Colonic mucosa (tissue), 4 donors: ENCODE measurements around the gene TCEAL3. TPM values are rescaled to one million over a fixed set of nuclear protein-coding genes. Genes with fewer than 3 reads are reported as not detected.

Experiments used
- DNase-seq: peaks from one replicate; pipeline ENCODE4 v3.0.0-alpha.2; 2020
- H3K27ac ChIP-seq: fragments of 200-600 bp; one replicate; pipeline ENCODE4 v1.8.0; 2021
- H3K27me3 ChIP-seq: fragments of 200-600 bp; one replicate; pipeline ENCODE4 v1.8.0; 2021
- H3K36me3 ChIP-seq: fragments of 200-600 bp; one replicate; pipeline ENCODE4 v1.8.0; 2021
- H3K4me1 ChIP-seq: fragments of 200-600 bp; one replicate; pipeline ENCODE4 v1.8.0; 2021; ENCODE audit warnings: mild to moderate bottlenecking
- H3K4me3 ChIP-seq: fragments of 200-600 bp; one replicate; pipeline ENCODE4 v1.8.0; 2021
- H3K9ac ChIP-seq, 2 donors: one replicate each; pipeline ENCODE4 v1.7.0; 2013; ENCODE audit warnings: control low read depth in 2 of 2, low read depth in 2 of 2, low read length in 2 of 2
- H3K9me3 ChIP-seq: fragments of 200-600 bp; one replicate; pipeline ENCODE4 v1.8.0; 2021
- intact Hi-C: fragments of 100-400 bp; cut with DNase I; formaldehyde crosslinking; loops from one replicate; pipeline ENCODE4 v1.14.1; 2022
- total RNA-seq, 2 donors: library from RNA; stranded (reverse); fragmentation: NEBNext Ultra II Directional in 1 of 2; extraction: Animal tissue kit (Norgen Biotek cat#: 25700) in 1 of 2; gene quantifications; one replicate each; pipeline ENCODE4 v1.2.1, GENCODE V29; 2021
- TF ChIP-seq, protein P1 (sequence below): fragments of 200-600 bp; IDR thresholded peaks from one replicate; pipeline ENCODE4 v1.8.0; 2022; ENCODE audit warnings: antibody characterized with exemption, mild to moderate bottlenecking
- donor health status: healthy.
- donor health status: DM: no; HTN: no; CAD: no.
- donor health status: DM: no; HTN: no; CAD: no.

TCEAL3 gene
- total RNA-seq, 2 donors from 2014 or later, result 4.9 to 7.8 TPM

DNA sequence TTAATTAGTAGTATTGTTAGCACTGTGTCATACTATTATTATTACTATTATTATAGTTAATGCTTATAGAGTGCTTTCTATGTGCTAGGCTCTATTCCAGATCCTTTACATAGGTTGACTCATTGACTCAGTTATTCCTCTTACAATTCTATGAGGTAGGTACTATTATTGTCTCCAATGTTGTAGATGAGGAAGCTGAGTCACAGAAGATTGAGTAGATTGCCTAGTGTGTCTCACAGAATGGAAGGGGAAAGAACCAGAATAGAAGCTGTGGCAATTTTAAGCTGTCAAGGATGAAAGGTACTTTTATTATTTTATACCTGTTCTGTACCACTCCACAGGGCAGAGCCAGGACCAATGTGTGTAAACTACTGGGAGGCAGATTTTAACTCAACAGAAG lies 19.1 kb downstream of the TCEAL3 start:
- Histone ChIP-seq H3K9ac (no peak overlapping the region), H3K4me3 (no peak overlapping the region), H3K4me1 (no peaks in the 10 kb centered on the region), H3K27me3 (no peaks in the 10 kb centered on the region), H3K9me3 (no peaks in the 10 kb centered on the region), H3K27ac (no peak overlapping the region), H3K36me3 (no peaks in the 10 kb centered on the region)
- intact Hi-C loops, result no loop called here
- DNase-seq, result no peak
- TF ChIP-seq, protein P1, sequence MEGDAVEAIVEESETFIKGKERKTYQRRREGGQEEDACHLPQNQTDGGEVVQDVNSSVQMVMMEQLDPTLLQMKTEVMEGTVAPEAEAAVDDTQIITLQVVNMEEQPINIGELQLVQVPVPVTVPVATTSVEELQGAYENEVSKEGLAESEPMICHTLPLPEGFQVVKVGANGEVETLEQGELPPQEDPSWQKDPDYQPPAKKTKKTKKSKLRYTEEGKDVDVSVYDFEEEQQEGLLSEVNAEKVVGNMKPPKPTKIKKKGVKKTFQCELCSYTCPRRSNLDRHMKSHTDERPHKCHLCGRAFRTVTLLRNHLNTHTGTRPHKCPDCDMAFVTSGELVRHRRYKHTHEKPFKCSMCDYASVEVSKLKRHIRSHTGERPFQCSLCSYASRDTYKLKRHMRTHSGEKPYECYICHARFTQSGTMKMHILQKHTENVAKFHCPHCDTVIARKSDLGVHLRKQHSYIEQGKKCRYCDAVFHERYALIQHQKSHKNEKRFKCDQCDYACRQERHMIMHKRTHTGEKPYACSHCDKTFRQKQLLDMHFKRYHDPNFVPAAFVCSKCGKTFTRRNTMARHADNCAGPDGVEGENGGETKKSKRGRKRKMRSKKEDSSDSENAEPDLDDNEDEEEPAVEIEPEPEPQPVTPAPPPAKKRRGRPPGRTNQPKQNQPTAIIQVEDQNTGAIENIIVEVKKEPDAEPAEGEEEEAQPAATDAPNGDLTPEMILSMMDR, result no peak

GRCh38 chrX:103628386-103629317 lies 20.9 kb downstream of the TCEAL3 start, which contains the start of gene TCEAL1:
TSS of gene TCEAL1 (plus strand) at chrX:103628975. CDS start at chrX:103629917, 942 bp downstream.
- DNase-seq, result peak; percentile 70
- H3K27ac ChIP-seq, result peak within 1 kb of the TSS; percentile 85
- no peaks in the 10 kb centered on the region for H3K4me1 ChIP-seq
- TF ChIP-seq, protein P1, result no peak
- H3K36me3 ChIP-seq, result no peaks in the 10 kb centered on the region
- H3K27me3 ChIP-seq, result no peaks in the 10 kb centered on the region
- peak within 1 kb of the TSS; percentile 54 for H3K4me3 ChIP-seq
- no peaks in the 10 kb centered on the region for H3K9me3 ChIP-seq
- intact Hi-C loops, result no loop called here
- H3K9ac ChIP-seq, result peak within 1 kb of the TSS; percentile 74 to 87

DNA sequence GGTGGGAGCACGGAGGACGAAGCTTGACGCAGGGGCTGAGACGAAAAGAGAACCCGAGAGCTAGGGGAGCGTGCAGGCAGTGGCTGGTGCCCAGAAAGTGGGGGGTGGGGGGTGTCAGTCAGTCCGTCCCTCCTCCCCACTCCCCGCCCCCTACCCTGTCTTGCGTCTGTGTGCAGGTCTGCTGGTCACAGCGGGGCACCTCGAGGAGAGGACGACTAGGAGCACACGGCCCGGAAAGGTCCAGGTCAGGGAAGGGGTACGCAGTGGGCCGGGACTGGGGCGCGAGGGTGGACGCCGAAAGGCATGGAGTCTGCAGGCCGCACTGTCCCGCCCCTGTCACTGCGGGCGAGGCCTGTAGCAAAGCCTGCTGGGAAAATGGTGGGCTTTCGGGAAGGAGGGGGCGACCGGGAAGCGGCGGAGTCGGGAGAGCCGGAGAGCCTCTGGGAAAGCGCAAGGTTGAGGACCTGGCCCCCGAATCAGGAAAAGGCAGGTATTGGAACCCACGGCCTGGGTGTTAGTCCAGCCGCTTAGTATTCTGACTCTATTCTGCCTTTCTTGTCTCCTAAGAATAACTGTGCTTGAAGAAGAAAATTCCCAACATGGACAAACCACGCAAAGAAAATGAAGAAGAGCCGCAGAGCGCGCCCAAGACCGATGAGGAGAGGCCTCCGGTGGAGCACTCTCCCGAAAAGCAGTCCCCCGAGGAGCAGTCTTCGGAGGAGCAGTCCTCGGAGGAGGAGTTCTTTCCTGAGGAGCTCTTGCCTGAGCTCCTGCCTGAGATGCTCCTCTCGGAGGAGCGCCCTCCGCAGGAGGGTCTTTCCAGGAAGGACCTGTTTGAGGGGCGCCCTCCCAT lies 21.8 kb downstream of the TCEAL3 start:
- peak; percentile 66 for DNase-seq
- H3K4me3 ChIP-seq, result peak overlapping the region; percentile 54
- no peaks in the 10 kb centered on the region for H3K4me1 ChIP-seq
- H3K27ac ChIP-seq, result peak overlapping the region; percentile 85
- intact Hi-C loops, result no loop called here
- H3K9ac ChIP-seq, result peak overlapping the region; percentile 74 to 87
- no peaks in the 10 kb centered on the region for H3K27me3 ChIP-seq
- no peaks in the 10 kb centered on the region for H3K9me3 ChIP-seq
- H3K36me3 ChIP-seq, result no peaks in the 10 kb centered on the region
- TF ChIP-seq, protein P1, result peak; percentile 23

DNA sequence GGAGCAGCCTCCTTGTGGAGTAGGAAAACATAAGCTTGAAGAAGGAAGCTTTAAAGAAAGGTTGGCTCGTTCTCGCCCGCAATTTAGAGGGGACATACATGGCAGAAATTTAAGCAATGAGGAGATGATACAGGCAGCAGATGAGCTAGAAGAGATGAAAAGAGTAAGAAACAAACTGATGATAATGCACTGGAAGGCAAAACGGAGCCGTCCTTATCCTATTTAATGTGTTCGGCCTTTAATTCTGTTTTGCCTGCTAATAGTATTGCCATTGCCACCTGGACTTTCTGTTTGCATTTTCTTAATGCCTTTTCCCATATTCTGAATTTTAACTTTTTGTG lies 22.4 kb downstream of the TCEAL3 start:
- Histone ChIP-seq H3K27me3 (no peaks in the 10 kb centered on the region), H3K36me3 (no peaks in the 10 kb centered on the region), H3K9ac (peak overlapping the region; percentile 74 to 87), H3K4me3 (peak overlapping the region; percentile 54), H3K4me1 (no peaks in the 10 kb centered on the region), H3K9me3 (no peaks in the 10 kb centered on the region), H3K27ac (peak overlapping the region; percentile 85)
- DNase-seq, result no peak
- TF ChIP-seq, protein P1, result no peak
- intact Hi-C loops, result no loop called here

DNA sequence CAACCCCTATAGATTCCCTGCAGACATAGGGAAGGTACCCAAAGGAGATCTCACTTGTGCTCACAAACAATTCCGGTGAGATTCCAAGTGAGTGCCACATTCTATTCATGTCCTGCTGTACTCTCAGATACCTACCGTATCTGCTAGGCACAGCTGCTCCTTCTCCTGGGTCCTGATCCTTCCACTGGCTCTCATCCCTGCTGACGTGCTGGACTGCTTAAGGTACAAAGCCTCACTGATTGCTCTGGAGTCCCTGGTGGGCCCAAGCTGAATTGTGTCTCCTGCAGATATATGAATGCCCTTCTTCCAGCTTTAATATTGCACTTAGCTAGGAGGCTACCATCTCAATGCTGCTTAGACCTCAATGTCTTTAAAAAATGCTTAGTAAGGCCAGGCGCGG lies 23.4 kb downstream of the TCEAL3 start:
- TF ChIP-seq, protein P1, result no peak
- Histone ChIP-seq H3K4me1 (no peaks in the 10 kb centered on the region), H3K9me3 (no peaks in the 10 kb centered on the region), H3K4me3 (no peak overlapping the region), H3K9ac (no peak overlapping the region), H3K36me3 (no peaks in the 10 kb centered on the region), H3K27ac (no peak overlapping the region), H3K27me3 (no peaks in the 10 kb centered on the region)
- DNase-seq, result no peak
- intact Hi-C loops, result no loop called here
